RWPE1 (cell line): ENCODE results near the gene METTL5.

ENCODE experiments used
- CTCF ChIA-PET: fragments of 350-600 bp; sonication (Branson Sonifier 250); formaldehyde crosslinking; extraction: SDS; loops from one replicate; lab custom pipeline; 2021; lab: Yijun Ruan, JAX
- POLR2A ChIA-PET: fragments of 400-600 bp; formaldehyde crosslinking; extraction: SDS; loops from one replicate; lab custom pipeline; 2020; ENCODE audit warnings: antibody characterized with exemption; ENCODE audit not compliant: low non-redundant PET; lab: Yijun Ruan, JAX
- DNase-seq: peaks from one replicate; pipeline ENCODE4 v3.0.0; 2012; ENCODE audit warnings: low spot score
- H3K27ac ChIP-seq: fragments of 450-650 bp; 2 replicates; pipeline ENCODE4 v1.5.1; 2017
- TF ChIP-seq, protein P1 (sequence below): fragments of 450-650 bp; conservative IDR thresholded peaks from 2 replicates; pipeline ENCODE4 v1.5.1; 2017; ENCODE audit warnings: low read depth, mild to moderate bottlenecking

The METTL5 gene

DNA sequence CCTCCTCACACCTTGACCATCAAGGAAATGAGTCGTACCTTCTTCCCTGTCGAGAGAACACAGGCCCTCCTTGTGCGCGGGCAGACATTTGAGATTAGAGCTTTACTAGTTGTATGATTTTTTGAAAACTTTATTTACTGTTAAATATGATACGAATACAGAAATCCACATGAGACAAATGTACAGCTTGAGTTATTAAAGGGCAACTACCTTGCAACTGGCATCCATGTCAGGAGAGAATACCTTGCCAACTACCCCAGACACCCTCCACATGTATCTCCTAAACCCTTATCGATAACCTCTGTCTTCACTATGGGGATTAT lies 62.8 kb downstream of the METTL5 start:
- TF ChIP-seq, protein P1, sequence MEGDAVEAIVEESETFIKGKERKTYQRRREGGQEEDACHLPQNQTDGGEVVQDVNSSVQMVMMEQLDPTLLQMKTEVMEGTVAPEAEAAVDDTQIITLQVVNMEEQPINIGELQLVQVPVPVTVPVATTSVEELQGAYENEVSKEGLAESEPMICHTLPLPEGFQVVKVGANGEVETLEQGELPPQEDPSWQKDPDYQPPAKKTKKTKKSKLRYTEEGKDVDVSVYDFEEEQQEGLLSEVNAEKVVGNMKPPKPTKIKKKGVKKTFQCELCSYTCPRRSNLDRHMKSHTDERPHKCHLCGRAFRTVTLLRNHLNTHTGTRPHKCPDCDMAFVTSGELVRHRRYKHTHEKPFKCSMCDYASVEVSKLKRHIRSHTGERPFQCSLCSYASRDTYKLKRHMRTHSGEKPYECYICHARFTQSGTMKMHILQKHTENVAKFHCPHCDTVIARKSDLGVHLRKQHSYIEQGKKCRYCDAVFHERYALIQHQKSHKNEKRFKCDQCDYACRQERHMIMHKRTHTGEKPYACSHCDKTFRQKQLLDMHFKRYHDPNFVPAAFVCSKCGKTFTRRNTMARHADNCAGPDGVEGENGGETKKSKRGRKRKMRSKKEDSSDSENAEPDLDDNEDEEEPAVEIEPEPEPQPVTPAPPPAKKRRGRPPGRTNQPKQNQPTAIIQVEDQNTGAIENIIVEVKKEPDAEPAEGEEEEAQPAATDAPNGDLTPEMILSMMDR = no peak
- ChIA-PET POLR2A (no interaction called here), CTCF (no interaction called here)
- H3K27ac ChIP-seq = no peak overlapping the region
- no peak for DNase-seq
